OCI-LY3 (cell line): ENCODE measurements around the gene ZDHHC22.

Experiments used
- EZH2phosphoT487 ChIP-seq: fragments of 200-600 bp; shearing (Covaris generic); IDR thresholded peaks from 2 replicates; pipeline ENCODE4 v1.6.1; 2018; ENCODE audit warnings: antibody characterized with exemption, mixed run types, low read depth
- TF ChIP-seq, protein P1 (sequence below): fragments of 200-600, 300-600 bp; sonication (generic); IDR thresholded peaks from 2 replicates; pipeline ENCODE4 v1.5.1; 2014; ENCODE audit warnings: antibody characterized with exemption, low read length, low read depth

DNA sequence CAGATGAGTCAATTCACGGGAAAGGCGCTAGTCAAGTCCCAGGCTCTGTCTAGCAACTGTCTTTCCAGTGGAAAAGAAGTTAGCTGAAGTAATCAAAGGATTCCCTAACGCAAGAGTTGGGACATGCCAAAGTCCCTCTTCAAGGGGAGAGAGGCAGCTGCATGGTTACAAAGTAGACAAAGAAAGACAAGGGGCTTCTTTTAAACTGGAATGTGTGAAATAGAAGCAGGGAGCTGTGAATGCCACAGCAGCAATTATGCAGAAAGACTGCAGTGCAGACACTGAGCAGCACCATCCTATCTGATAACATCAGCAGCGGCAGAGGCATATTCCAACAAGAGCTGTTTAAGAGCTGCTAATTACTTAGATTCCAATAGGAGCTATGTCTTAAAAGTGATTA lies 56.1 kb downstream of the ZDHHC22 start:
- TF ChIP-seq, protein P1, sequence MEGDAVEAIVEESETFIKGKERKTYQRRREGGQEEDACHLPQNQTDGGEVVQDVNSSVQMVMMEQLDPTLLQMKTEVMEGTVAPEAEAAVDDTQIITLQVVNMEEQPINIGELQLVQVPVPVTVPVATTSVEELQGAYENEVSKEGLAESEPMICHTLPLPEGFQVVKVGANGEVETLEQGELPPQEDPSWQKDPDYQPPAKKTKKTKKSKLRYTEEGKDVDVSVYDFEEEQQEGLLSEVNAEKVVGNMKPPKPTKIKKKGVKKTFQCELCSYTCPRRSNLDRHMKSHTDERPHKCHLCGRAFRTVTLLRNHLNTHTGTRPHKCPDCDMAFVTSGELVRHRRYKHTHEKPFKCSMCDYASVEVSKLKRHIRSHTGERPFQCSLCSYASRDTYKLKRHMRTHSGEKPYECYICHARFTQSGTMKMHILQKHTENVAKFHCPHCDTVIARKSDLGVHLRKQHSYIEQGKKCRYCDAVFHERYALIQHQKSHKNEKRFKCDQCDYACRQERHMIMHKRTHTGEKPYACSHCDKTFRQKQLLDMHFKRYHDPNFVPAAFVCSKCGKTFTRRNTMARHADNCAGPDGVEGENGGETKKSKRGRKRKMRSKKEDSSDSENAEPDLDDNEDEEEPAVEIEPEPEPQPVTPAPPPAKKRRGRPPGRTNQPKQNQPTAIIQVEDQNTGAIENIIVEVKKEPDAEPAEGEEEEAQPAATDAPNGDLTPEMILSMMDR, result no peak
- no peak for TF ChIP-seq EZH2phosphoT487
